GM10266 (cell line): Measurements from ENCODE around the gene PIEZO2.

ENCODE experiments used
- DNase-seq: peaks from one replicate; pipeline ENCODE4 v3.0.0; 2012; ENCODE audit errors: extremely low spot score
- TF ChIP-seq, protein P1 (sequence below): IDR thresholded peaks from 2 replicates; pipeline ENCODE4 v1.5.1; 2012; ENCODE audit warnings: mild to moderate bottlenecking, low read depth; ENCODE audit not compliant: control insufficient read depth, insufficient read depth; ENCODE audit errors: missing control alignments

Gene PIEZO2

DNA sequence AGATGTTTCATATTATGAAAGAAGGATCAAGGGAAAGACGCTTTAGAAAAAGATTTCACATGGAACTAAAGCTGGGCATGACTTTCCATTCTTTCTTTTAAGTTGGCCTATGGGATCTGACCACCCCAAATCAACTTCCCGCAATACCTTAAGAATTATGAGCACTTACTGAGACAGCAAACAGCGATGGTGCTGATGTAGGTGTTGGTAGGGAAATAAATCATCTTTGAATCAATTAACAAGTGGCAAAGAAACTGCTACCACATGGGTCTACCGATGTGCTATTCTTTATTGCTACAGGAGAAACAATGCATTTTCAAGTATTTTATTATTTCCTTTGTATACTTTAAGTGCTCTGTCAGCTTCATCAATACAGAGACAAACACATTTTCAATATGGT, 239.6 kb downstream of the PIEZO2 start:
- TF ChIP-seq, protein P1, sequence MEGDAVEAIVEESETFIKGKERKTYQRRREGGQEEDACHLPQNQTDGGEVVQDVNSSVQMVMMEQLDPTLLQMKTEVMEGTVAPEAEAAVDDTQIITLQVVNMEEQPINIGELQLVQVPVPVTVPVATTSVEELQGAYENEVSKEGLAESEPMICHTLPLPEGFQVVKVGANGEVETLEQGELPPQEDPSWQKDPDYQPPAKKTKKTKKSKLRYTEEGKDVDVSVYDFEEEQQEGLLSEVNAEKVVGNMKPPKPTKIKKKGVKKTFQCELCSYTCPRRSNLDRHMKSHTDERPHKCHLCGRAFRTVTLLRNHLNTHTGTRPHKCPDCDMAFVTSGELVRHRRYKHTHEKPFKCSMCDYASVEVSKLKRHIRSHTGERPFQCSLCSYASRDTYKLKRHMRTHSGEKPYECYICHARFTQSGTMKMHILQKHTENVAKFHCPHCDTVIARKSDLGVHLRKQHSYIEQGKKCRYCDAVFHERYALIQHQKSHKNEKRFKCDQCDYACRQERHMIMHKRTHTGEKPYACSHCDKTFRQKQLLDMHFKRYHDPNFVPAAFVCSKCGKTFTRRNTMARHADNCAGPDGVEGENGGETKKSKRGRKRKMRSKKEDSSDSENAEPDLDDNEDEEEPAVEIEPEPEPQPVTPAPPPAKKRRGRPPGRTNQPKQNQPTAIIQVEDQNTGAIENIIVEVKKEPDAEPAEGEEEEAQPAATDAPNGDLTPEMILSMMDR: no peak
- DNase-seq: no peak

DNA sequence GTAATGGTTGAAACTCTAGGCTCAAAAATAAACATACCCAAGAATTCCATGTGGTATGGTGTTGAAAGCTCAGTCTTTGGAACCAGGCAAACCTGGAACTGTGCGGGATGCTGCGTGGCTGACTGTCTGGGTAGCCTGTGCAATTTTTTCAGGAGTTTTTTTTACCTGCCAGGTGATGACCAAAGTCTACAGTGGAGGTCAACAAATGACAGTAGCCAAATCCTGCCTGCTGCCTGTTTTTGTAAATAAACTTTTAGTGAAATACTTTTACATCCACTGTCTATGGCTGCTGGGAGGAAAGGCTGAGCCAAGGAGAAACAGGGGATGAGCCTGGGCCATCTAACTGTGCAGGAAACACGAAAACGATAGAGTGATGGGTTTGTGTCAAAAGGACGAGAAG, 240.6 kb downstream of the PIEZO2 start:
- TF ChIP-seq, protein P1: no peak

DNA sequence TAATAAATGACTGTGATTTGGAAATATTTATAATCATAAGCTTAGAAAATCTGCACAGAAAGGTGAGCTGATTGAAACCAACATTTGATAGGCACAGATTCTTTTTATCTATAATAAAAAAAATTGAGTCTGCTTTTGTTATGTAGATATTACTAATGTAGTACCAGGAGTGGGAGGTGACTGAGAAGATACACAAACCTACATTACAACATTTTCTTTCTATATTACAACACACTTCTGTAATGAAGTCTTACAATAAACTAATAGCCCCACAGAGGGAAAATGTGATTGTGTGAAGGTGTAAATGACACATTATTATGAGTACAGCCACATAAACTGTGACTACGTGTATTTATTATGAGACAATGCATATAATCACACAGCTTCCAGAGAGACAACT, 241.6 kb downstream of the PIEZO2 start:
- no peak for DNase-seq
- TF ChIP-seq, protein P1: no peak

More for the DNA sequence above, 240.6 kb downstream of the PIEZO2 start:
- DNase-seq: no peak

DNA sequence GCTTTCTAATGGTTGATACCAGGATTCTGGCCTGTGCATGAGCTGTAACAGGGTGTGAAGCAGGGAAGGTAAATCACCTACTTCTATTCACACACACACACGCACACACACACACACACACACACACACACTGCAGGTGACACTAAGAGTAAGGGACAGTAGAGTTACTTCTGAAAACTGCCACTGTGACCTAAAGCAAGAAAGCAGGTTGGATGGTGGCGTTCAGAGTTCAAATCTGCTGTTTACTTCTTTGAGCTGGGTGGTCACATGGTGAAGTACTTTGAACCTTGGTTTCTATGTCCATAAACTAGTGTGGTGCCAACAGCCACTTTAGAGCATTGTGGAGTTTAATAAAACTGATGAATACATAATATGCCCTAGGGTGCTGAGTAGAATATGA, 248.0 kb downstream of the PIEZO2 start:
- TF ChIP-seq, protein P1: no peak
- DNase-seq: no peak

DNA sequence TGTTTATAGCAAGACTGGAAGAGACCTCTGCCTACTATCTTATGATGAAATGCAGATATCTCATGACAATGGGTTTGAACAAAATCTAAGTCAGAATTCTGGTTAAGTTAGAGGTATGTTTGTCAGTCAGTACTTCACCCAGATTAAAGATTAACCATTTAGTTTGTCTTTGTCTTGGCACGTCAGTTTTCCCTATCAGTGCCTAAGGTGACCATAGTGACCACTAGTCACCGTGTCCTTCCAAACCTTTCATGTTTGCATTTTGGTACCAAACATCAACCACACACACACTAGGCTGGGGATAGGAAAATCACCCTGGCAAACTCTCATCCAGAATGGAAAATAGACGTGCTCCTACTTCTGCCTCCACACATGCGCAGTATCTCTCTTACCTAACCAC, 248.9 kb downstream of the PIEZO2 start:
- TF ChIP-seq, protein P1: no peak
- DNase-seq: no peak

DNA sequence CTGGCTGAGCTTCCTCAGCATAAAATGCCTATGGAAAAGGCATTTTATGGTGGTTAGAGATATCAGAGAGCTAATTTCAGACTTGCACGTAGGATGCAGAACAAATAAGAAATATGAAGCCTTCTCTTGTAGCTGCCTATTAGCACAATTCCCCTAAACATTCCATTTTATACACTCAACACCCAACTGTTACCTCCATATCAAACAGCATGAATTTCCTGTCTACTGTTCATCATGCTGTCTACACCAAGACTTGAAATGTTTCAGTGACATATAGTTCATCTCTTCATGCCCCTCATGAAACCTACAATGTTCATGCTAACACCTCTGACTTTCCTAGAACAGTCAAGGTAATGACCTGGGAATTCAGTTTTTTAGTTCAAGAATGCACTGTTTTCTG, 249.9 kb downstream of the PIEZO2 start:
- TF ChIP-seq, protein P1: no peak
- no peak for DNase-seq

DNA sequence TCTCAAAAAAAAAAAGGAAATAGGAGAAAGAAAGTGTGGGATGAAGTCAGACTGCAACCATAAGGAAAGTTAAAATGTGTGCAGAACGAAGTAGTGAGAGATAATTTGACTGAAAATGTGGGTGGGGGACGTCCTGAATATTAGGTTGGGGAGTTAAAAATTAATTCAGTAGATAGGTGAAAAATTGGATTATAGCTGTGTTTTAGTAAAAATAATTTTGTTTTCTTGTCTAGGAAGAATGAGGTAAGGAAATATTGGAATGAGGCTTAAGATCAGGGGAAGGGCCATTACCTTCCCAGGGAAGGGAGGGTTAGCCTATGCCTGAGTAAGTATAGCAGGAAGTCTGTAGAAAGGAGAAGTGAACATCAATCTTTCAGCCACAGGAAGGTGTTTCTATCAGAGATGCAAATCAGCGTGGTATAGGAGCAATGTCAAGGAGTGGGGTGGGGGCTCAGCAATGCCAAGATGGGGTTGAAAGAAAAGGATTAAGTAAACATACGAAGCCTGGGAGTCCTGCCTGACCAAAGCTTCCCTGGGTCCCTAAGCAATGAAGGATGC, 250.9 kb downstream of the PIEZO2 start:
- DNase-seq: no peak
- TF ChIP-seq, protein P1: no peak
